Bronchial epithelial cell (primary cell): ENCODE data around the gene CASP4. TPM values are rescaled to one million over a fixed set of nuclear protein-coding genes. Genes with fewer than 3 reads are reported as not detected.
"Not testable (repeated sequence)": the region's sequence is repeated elsewhere in the genome, so short reads cannot be mapped to it uniquely, and the experiment has no call there.

ENCODE experiments used
- DNase-seq: peaks from one replicate; pipeline ENCODE4 v3.0.0-alpha.2; 2010; ENCODE audit warnings: low read depth
- FAIRE-seq: peaks from 2 replicates; lab custom pipeline; 2011; peaks lifted over from hg19 to GRCh38; lab: Jason Lieb, UNC
- H3K27me3 ChIP-seq: 2 replicates; pipeline ENCODE4 v1.5.1; 2011; ENCODE audit warnings: low read length; ENCODE audit not compliant: control insufficient read depth, insufficient read depth
- H3K36me3 ChIP-seq: 2 replicates; pipeline ENCODE4 v1.5.1; 2011; ENCODE audit warnings: low read length; ENCODE audit not compliant: control insufficient read depth, insufficient read depth
- H3K4me3 ChIP-seq: 2 replicates; pipeline ENCODE4 v1.5.1; 2011; ENCODE audit warnings: mild to moderate bottlenecking, low read depth, low read length, control low read depth
- CTCF ChIP-seq: IDR thresholded peaks from 2 replicates; pipeline ENCODE4 v1.5.1; 2011; ENCODE audit warnings: mild to moderate bottlenecking, moderate library complexity, low read length, control low read depth, inconsistent platforms; ENCODE audit not compliant: insufficient read depth, severe bottlenecking
- total RNA-seq: library from RNA; depleted of rRNA; stranded (reverse); fragments of >200 nt; gene quantifications from 2 replicates; pipeline ENCODE4 v1.2.1, GENCODE V29; 2014

CASP4 gene
- total RNA-seq, 1 donor from 2014 or later, result 172 TPM

DNA sequence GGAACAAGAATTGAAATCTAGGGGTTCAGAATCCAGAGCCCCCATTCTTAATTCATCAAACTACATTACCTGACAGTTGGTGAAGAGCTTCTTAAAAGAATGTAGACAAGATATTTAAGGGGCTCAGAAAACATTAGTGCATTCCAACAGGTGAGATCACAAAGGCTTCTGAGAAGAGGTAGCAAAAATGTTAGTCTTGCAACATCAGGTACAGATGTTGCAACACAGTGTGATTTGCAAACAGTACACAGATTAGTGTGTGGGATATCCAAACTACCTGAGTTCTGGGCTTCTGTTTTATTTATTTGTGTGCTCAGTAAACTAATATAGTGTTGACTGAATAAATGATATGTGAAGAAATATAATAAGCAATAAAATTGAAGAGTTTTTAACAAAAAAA lies 11.8 kb downstream of the CASP4 start:
- DNase-seq (peak; percentile 83), FAIRE-seq (no peak)
- H3K27me3 ChIP-seq, result no peaks in the 10 kb centered on the region
- no peak overlapping the region for H3K4me3 ChIP-seq
- no peak for TF ChIP-seq CTCF
- H3K36me3 ChIP-seq, result peaks cover 10% of the 10 kb centered on the region

GRCh38 chr11:104946907-104947306 lies 21.5 kb downstream of the CASP4 start:
- peak; percentile 41 for TF ChIP-seq CTCF
- Histone ChIP-seq H3K36me3 (peaks cover 10% of the 10 kb centered on the region), H3K27me3 (no peaks in the 10 kb centered on the region), H3K4me3 (no peak overlapping the region)
- DNase-seq (peak; percentile 70), FAIRE-seq (no peak)

DNA sequence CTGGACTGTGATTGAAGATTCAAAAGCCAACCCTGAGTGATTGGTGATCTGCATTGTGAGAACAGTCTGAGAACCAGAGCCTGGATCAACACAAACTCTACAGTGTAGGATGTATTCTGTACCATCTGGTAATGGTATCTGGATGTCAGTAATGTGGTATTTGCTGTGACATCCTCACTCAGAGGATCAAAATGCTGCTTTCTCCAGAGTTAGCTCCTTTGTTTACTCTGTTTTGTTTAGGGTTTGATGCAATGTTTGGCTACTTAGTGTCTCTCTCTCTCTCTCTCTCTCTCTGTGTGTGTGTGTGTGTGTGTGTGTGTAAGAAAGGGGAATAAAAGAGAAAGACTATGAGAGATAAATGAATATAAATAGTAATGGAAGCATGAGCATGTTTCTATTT lies 24.3 kb downstream of the CASP4 start:
- H3K36me3 ChIP-seq, result peaks cover 3% of the 10 kb centered on the region
- H3K4me3 ChIP-seq, result no peak overlapping the region
- DNase-seq, result no peak
- no peak for FAIRE-seq
- TF ChIP-seq CTCF, result no peak
- H3K27me3 ChIP-seq, result no peaks in the 10 kb centered on the region

GRCh38 chr11:104943561-104943960 lies 24.8 kb downstream of the CASP4 start:
- DNase-seq (no peak), FAIRE-seq (no peak)
- no peak for TF ChIP-seq CTCF
- Histone ChIP-seq H3K27me3 (no peaks in the 10 kb centered on the region), H3K4me3 (no peak overlapping the region), H3K36me3 (peaks cover 3% of the 10 kb centered on the region)

GRCh38 chr11:104934594-104934993 lies 33.8 kb downstream of the CASP4 start:
- no peak overlapping the region for H3K4me3 ChIP-seq
- no peaks in the 10 kb centered on the region for H3K27me3 ChIP-seq
- DNase-seq (no peak), FAIRE-seq (no peak)
- TF ChIP-seq CTCF, result no peak
- no peaks in the 10 kb centered on the region for H3K36me3 ChIP-seq

- not testable (repeated sequence) for DNase-seq, FAIRE-seq, H3K27me3 ChIP-seq, H3K4me3 ChIP-seq, H3K36me3 ChIP-seq
Observed at GRCh38 chr11:104934073-104934472, 34.3 kb downstream of the CASP4 start.
